GM12878 (cell line): Measurements from ENCODE around the gene TDP1. TPM values are rescaled to one million over a fixed set of nuclear protein-coding genes. Genes with fewer than 3 reads are reported as not detected.

Source experiments
- CBX3 ChIP-seq: fragments of 200-600 bp; sonication (generic); IDR thresholded peaks from 2 replicates; pipeline ENCODE4 v1.6.1; 2016; ENCODE audit warnings: low read depth, borderline replicate concordance
- CEBPB ChIP-seq, 2 experiments: fragments of 150-350 bp in 1 of 2; IDR thresholded peaks; 2 replicates each; pipeline ENCODE4 v1.6.1; 2012 to 2014; ENCODE audit warnings: low read depth in 2 of 2, low read length in 2 of 2, borderline replicate concordance in 1 of 2, inconsistent platforms in 1 of 2
- GABPA ChIP-seq: IDR thresholded peaks from 2 replicates; pipeline ENCODE4 v1.6.1; 2014; ENCODE audit warnings: antibody characterized with exemption, low read depth, mild to moderate bottlenecking, inconsistent platforms
- KAT2A ChIP-seq: conservative IDR thresholded peaks from 2 replicates; pipeline ENCODE4 v1.6.1; 2011; ENCODE audit warnings: low read depth, low read length; ENCODE audit not compliant: control insufficient read depth
- MYC ChIP-seq: IDR thresholded peaks from 2 replicates; pipeline ENCODE4 v1.6.1; 2011; ENCODE audit warnings: mild to moderate bottlenecking, low read length, moderate library complexity, inconsistent platforms; ENCODE audit not compliant: insufficient read depth, insufficient replicate concordance, insufficient read length, severe bottlenecking
- POU2F2 ChIP-seq: IDR thresholded peaks from 3 replicates; pipeline ENCODE4 v1.6.1; 2011; ENCODE audit warnings: low read depth, mild to moderate bottlenecking, low read length, borderline replicate concordance
- RAD21 ChIP-seq: IDR thresholded peaks from 2 replicates; pipeline ENCODE4 v1.6.1; 2011; ENCODE audit warnings: mild to moderate bottlenecking, low read depth, low read length, moderate library complexity; ENCODE audit not compliant: insufficient read depth
- SUPT20H ChIP-seq: IDR thresholded peaks from 2 replicates; pipeline ENCODE4 v1.6.1; 2011; ENCODE audit warnings: low read depth, mild to moderate bottlenecking, low read length, moderate library complexity, borderline replicate concordance; ENCODE audit not compliant: control insufficient read depth
- polyA plus RNA-seq, 11 experiments: library from polyadenylated mRNA; depleted of rRNA in 4 of 11; unstranded in 6 of 11; stranded (reverse) in 5 of 11; fragments of >200 nt; fragmentation: Nextera tagmentation in 4 of 11; fragmentation: Illumina TruSeq in 1 of 11; extraction: Ambion mirVana in 4 of 11; extraction: Trizol in 1 of 11; gene quantifications; 1 replicate in 1 of 11; 2 replicates in 10 of 11; pipeline versions ENCODE4 v1.2.1 to v1.2.3, GENCODE V29; 2011 to 2016; ENCODE audit warnings: inconsistent platforms in 2 of 11, missing spikeins in 2 of 11, low read depth in 1 of 11
- total RNA-seq, 4 experiments: library from RNA; depleted of rRNA in 3 of 4; stranded (reverse); fragments of >200 nt in 3 of 4; fragmentation: Illumina TruSeq in 1 of 4; extraction: Trizol in 1 of 4; gene quantifications; 2 replicates each; pipeline versions ENCODE4 v1.2.1 to v1.2.3, GENCODE V29; 2013 to 2021
- TF ChIP-seq, protein P1 (sequence below): fragments of 450-650 bp; IDR thresholded peaks from 2 replicates; pipeline ENCODE4 v1.6.1; 2018; ENCODE audit warnings: borderline replicate concordance, mild to moderate bottlenecking; ENCODE audit not compliant: partially characterized antibody
- TF ChIP-seq, protein P2 (sequence below): fragments of 450-650 bp; IDR thresholded peaks from 2 replicates; pipeline ENCODE4 v1.6.1; 2017; ENCODE audit warnings: borderline replicate concordance

Gene TDP1
- total and polyA plus RNA-seq, 10 of the 15 experiments (the other 5 are each of a cell fraction or from before 2014, with no cell fraction given) = 40.2 to 60.4 (median 54.1) TPM

DNA sequence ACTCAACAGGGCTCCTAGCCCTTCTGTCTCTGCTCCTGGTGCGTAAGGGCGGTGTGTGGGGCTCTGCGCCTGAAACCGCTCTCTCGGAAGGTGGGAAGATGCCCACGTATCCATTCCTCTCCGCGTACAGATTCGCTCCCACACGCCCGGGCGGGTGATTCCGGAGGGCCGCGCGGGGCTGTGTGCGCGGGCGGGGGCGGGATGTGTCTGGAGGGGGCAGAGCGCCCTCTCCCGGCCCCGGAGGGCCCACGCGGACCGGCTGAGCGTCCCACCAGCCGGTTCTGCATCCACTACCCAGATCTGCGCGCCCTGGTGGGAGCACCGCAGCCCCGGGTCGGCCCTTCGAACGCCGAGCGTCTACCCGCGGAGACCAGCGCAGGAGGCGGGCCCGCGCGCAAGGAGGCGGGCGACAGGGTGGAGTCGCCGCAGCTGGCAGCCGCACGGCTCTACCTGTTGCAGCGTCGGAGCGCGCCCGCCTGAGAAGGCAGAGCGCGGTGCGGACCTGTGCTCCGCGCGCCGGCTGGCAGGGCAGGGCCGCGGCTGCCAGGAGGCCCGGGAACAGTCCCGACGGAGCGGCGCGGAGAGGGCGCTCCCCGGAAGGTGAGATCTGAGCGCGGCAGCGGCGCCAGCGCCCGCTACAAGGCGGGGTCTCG is 104.7 kb downstream of the TDP1 start (continued):
- TF ChIP-seq, protein P1, sequence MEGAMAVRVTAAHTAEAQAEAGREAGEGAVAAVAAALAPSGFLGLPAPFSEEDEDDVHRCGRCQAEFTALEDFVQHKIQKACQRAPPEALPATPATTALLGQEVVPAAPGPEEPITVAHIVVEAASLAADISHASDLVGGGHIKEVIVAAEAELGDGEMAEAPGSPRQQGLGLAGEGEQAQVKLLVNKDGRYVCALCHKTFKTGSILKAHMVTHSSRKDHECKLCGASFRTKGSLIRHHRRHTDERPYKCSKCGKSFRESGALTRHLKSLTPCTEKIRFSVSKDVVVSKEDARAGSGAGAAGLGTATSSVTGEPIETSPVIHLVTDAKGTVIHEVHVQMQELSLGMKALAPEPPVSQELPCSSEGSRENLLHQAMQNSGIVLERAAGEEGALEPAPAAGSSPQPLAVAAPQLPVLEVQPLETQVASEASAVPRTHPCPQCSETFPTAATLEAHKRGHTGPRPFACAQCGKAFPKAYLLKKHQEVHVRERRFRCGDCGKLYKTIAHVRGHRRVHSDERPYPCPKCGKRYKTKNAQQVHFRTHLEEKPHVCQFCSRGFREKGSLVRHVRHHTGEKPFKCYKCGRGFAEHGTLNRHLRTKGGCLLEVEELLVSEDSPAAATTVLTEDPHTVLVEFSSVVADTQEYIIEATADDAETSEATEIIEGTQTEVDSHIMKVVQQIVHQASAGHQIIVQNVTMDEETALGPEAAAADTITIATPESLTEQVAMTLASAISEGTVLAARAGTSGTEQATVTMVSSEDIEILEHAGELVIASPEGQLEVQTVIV = no peak
- TF ChIP-seq CEBPB (IDR thresholded peaks at IDR 0.05; ENCODE audit: borderline replicate concordance in 1 of 2, low read depth in 2 of 2, low read length in 2 of 2) (no peak), RAD21 (peak; percentile 26; the same call in 1 of the 2 replicates), MYC (no peak), GABPA (no peak), KAT2A (no peak), POU2F2 (no peak), SUPT20H (no peak), CBX3 (no peak)
- TF ChIP-seq, protein P2, sequence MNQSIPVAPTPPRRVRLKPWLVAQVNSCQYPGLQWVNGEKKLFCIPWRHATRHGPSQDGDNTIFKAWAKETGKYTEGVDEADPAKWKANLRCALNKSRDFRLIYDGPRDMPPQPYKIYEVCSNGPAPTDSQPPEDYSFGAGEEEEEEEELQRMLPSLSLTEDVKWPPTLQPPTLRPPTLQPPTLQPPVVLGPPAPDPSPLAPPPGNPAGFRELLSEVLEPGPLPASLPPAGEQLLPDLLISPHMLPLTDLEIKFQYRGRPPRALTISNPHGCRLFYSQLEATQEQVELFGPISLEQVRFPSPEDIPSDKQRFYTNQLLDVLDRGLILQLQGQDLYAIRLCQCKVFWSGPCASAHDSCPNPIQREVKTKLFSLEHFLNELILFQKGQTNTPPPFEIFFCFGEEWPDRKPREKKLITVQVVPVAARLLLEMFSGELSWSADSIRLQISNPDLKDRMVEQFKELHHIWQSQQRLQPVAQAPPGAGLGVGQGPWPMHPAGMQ = no peak
